ENCODE data around the gene ASB8.
A peak's percentile ranks its signal among the peaks of the same experiment; 100 is the strongest.
"Not testable (repeated sequence)": the region's sequence is repeated elsewhere in the genome, so short reads cannot be mapped to it uniquely, and the experiment has no call there.

Gene ASB8

DNA sequence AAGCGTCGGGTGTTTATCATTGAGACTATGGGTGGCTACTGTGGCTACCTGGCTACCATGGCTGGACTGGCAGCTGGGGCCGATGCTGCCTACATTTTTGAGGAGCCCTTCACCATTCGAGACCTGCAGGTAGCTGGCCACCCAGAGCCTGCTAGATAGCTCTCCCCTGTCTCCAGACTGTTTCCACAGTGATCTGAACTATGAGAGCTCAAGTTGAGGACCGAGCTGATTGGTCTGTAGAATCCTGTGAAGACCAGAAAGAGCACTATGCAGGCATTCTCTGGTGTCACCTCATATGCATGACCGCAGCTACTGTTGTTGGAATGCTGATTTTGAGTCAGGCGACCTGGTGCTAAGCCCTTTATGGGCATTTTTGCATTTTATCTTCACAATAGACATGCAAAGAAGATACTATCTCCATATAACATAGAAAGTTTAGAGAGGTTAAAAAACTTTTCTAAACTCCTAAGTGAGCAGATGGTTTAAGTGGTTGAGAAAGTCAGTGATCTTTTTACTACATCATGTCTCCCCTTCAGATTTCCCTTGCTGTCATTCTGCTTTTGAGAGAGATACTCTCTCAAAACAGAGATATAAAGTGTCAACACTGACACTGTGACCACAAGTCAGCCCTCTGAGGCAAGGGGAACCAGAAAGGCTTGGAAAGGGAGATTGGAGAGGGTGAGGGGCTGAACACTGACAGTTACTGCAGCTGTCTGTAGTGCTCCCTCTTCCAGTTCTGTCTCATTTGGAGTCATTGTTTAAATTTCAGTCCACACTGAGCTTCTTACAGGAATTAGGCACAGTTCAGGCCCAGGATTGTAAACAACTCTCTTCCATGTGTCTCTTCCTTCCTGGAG is 14.3 kb downstream of the ASB8 start:
- no peak for DNase-seq (ENCODE audit: low read depth)

DNA sequence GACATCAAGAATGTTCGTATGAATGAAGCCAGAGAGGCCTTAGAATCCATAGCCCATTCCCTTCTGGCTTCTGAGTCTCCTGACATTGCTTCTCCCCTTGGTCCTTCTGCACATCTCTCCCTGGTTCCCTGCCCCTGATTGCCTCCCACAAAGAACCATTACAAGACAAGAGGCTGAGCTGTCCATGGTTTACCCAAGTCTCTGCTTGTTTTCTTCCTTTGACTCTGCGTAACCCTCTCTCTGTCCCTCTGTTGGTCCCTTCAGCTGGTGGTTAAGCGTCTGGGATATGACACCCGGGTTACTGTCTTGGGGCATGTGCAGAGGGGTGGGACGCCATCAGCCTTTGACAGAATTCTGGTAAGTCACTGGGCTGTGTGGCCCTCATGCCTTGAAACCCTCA is 22.3 kb downstream of the ASB8 start:
- no peak for DNase-seq (ENCODE audit: low read depth)

DNA sequence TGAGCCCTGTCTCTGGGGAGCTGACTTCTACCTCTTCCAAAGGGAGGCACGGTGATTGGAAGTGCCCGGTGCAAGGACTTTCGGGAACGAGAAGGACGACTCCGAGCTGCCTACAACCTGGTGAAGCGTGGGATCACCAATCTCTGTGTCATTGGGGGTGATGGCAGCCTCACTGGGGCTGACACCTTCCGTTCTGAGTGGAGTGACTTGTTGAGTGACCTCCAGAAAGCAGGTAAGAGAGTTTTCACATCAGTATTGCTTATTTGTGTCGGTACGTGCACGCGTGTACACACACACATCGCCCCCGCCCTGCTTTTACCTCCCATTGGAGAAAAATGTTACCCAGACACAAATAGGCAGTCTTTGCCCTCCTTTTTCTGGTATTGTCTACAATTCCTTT is 24.5 kb downstream of the ASB8 start:
- no peak for DNase-seq (ENCODE audit: low read depth)

DNA sequence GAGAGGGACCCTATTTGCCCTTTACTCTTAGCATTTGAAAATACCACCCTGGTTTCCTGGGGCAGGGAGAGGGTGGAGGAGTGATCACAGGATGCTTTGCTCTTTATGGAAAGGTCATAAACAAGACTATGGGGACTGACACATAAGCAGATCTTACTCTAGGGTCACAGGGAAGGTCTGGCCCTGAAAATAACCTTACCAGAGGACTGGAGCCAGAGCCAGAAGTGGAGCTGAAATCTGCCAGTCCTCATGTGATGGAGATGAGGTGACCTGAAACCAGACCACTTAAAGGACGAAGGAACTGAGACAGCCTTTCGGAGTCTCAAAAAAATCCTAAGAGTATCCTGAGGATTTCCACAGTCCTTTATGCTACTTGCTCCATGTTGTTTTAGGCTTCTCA is 25.8 kb downstream of the ASB8 start:
- DNase-seq (ENCODE audit: low read depth), result no peak

DNA sequence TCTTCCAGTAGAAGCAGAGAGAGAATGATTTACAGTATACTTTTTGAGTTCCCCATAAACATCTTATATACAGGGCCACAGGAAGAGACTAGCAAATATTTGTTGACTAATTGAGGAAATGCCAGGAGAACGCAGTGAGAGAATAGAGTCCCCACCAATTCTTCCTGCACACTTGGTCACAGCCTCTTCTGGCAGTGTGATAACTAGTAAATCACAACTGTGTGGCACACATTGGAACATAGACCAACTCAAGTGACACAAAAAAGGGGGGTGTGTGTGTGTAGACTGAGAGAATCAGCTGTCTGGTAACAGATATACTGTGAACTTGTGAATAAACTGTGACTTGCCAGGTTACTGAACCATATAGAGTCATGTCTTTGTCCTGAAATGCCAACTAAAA is 27.9 kb downstream of the ASB8 start:
- DNase-seq (ENCODE audit: low read depth), result no peak

DNA sequence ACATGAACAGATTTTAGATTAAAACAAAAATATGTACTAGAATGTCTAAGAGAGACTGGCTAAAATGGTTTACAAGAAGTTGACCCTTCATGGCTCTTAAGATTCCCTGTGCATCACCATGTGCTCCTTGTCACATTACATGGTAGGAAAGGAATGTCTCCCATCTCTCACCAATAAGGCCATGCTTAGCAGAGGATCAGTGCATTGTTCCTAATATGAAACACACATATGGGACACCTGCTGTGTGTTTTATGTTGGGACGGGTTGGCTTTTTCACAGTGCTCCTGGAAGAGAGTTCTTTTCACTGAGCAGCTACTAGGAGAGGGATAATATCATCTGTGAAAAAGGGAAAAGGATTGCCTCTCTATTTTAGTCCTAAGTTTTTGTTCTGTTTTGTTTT is 28.5 kb downstream of the ASB8 start:
- DNase-seq (ENCODE audit: low read depth), result no peak

DNA sequence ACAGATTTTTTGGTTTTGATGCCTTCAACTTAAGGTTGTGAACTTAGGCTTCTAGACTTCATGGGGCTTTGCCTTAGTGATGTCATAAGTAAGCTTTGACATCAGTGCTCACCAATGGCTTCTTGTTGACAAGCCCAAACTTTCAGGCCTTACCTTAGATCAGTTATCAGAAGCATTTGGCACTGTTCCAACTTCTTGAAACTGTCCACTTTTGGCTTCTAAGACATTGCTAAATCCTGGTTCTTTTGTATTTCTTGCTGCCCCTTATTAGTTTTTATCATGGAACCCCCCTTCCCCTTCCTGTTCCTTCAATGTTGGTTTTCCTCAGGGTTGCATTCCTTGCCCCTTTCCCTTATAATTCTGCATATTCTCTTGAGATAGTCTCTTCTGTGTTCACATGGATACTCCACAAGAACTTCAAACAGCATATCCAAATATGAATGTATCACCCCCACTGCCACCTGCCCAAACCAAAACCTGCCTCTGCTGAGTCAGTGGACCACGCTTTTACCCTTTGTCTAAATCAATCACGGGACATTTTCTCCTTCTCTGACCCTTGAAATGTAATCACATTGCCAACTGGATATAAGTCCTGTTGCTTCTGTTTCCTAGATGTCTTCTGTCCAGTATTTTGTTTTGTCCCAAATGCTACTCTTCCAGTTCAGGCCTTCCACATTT is 30.2 kb downstream of the ASB8 start:
- DNase-seq (ENCODE audit: low read depth), result no peak

DNA sequence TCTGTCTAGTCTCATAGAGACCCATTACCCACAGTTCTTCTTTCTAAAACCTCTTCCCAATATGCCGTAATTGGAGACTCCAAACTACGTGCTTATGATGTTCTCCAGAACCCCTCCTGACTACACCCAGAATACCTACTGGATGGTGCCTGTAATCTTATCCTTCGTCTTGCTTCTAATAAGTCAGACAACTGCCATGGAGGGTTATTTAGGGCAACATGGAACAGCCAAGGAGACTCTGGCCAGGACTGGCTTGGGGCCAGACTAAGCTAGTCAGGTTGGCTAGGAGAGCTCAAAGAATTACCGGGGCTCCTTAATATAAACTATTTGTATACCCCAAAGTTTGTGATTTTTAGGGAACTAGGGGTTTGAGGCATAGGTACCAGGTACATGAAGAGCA is 31.3 kb downstream of the ASB8 start:
- no peak for DNase-seq (ENCODE audit: low read depth)

DNA sequence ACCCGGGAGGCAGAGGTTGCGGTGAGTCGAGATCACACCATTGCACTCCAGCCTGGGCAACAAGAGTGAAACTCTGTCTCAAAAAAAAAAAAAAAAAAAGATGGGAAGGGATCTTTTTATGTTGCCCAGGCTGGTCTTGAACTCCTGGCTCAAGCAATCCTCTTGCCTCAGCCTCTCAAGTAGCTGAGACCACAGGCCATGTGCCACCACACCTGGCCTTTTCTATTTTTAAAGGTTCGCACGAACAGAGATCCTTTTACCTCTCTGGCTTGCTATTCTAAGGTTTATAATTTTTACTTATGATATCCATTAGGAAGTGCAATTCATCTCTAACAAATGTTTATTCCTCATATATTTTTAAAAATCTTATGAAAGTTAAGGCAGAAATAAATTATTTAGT is 31.8 kb downstream of the ASB8 start:
- DNase-seq (ENCODE audit: low read depth), result not testable (repeated sequence)

DNA sequence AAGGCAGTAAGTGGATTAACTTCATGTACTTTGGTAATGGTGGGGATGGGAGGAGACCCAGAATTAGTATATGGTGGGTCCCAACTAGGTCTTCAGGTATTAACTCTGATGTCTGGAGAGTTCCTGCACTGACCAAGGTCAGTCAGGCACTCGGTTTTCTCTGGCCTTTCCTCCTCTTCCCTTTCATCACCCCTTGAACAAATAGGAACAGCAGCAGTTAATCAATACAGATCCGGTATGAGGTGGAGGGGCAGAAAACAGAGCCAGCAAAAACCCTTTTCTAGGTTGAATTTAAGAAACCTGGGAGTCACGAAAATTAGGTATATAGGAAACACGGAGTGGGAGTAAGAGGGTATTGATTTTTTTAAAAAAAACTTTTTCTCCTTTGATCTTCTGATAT is 34.1 kb downstream of the ASB8 start:
- DNase-seq (ENCODE audit: low read depth), result no peak

DNA sequence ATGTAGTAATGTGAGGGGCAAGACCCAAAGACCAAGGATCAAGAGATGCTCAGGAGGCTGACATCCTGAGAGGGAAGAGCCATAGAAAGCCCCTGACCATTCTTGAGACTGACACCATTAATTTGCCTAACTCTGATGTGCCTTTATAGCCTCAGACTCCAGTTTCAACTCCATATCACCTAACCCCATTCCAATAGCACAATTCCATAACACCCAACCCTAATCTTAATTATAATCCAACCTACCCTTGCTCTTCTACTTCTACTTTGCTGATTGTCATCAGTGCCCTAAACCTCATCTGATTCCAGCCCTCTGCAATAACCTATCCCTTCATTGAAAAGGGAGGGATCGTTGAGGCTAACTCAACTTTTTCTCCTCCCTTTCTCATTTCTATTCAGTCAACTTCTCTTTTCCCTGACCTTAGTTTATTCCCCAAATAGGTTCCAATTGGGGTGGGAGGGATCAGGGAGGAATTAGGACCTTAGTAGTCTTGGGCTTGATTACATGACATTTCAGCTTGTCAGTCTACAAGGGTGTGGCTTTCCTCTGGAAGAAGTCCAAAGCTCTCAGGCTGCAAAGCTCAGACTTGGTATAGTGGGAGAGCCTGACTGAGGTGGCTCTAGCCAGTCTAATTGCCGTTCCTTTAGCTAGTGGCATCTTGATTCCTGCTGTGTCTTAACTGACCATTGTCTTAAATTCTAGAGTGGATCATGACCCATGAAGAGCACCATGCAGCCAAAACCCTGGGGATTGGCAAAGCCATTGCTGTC is 35.1 kb downstream of the ASB8 start:
- no peak for DNase-seq (ENCODE audit: low read depth)

DNA sequence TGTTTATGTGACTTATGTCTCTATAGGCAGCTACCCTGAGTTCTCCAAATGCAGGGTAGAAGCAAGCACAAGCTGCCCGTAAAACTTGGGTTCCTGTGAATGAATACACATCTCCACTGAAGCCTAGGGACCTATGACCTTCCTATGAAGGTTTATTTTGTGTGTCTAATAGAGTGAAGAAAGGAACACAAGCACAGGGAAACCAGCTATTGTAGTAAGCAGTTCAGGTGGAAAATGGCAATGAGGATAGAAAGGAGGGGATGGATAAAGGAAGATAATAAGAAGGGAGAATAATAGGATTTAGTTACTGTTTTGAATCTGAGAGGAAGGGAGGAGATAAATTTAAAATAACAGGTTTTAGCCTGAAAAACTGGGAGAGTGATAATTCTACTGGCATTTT is 35.8 kb downstream of the ASB8 start:
- DNase-seq (ENCODE audit: low read depth), result no peak

DNA sequence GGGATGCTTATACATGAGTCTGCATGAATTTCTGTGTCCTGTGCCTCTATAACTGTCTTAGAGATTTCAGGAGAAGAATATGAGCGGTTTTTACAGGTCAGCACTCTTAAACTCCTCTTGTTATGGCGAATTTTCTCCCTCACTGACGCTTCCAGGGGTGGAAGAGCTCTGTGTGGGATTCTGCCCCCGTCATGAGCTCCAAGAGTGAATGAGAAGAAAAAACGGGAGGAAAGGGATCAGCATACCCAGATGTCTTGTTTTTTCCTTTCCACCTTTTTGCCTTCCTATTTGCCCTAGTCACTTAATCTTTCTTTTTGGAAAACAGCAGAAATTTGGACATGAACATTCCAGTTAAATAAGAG is 37.5 kb downstream of the ASB8 start:
- DNase-seq (ENCODE audit: low read depth), result peak; percentile 7

DNA sequence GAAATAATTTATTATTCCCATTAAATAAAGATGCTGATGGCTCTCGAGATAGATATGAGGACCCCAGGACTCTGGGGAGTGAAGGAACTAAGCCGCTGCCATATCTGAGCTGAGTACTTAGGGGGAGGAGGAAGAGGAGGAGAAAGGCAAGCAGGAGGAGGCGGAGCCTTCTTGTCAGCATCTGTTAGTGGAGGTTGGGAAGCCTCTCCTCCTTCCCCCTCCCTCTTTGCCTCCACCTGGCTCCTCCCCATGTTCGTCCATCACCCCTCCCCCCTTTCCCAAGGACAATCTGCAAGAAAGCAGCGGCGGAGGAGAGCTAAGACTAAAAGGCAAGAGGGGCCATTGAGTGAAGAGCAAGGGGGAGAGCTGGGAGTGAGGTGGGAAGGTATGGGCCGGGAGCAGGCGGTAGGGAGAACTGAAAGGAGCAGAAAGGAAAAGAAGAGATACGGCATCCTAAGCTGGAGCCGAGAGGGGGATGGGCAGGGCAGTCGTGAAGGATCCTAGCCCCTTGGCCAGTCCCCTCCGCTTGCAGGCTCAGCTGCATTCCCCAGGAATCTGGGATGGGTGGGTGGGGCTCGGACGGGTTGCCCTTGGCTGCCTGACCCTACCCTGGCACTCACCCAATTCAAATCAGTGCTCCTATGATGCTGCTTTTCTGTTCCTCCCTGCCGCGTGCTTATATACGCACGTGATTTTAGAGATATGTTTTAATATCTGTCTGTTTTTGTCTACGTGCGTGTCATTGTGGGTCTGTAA is 38.1 kb downstream of the ASB8 start, which contains the start of gene PFKM:
Gene PFKM, plus strand, starts transcription at position 287 of the 756 bp plus-strand sequence. CDS start 3,411 bp downstream, outside the sequence.
- peak; percentile 68 for DNase-seq (ENCODE audit: low read depth)

DNA sequence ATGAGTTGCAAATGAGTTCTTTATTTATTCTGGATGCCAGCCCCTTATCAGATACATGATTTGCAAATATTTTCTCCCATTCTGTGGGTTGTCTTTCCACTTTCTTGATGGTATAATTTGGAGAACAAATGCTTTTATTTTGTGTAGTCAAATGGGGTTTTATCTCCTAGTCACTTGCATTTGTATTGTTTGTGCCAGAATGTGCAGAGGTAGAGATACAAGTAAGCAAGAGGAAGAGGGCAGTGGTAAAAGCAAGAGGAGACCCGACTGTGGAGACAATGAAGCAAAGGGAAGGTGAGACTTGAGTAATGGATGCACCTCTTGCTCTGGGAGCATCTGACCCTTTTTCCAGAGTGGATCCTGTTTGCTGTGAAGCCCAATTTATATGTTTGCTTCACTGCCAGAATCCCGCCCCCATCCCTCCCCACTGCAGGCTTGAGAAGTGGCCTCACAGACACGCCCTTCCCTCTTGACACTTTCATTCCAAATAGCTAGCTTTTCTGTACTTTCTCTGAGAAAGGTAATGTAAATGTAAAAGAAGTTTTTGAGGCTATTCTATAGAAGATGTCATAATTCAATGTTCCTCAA is 38.9 kb downstream of the ASB8 start:
- DNase-seq (ENCODE audit: low read depth), result no peak

DNA sequence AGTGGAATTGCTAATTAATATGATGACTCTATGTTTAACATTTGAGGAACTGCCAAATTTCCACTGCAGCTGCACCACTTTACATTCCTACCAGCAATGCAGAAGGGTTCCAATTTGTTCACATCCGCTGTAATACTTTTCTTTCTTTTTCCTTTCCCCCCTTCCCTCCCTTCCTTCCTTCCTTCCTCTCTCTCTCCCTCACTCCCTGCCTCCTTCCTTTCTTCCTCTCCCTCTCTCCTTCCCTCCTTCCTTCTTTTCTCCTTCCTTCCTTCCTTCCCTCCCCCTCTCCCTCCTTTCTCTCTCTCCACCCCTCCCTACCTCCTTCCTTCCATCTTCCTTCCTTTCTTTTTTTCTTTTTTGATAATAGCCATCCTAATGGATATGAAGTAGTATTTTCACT is 41.4 kb downstream of the ASB8 start:
- no peak for DNase-seq (ENCODE audit: low read depth)

DNA sequence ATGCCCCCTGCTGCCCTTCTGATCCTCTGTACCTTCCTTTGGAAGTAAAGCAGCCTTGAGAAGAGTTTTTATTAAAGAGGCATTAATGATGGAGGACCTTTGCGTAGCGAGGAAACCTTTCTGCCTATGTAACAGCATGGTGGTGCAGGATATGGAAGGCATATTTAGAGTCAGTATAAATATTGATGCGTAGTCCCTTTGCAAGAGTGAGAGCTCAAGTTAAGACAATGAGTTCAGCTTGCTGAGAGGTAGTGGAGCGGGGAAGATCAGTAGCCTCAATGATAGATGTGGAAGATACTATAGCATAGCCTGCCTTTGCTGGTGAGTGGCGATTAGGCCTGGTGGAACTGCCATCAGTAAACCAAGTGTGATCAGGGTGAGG is 46.0 kb downstream of the ASB8 start:
- not testable (repeated sequence) for DNase-seq (ENCODE audit: low read depth)

DNA sequence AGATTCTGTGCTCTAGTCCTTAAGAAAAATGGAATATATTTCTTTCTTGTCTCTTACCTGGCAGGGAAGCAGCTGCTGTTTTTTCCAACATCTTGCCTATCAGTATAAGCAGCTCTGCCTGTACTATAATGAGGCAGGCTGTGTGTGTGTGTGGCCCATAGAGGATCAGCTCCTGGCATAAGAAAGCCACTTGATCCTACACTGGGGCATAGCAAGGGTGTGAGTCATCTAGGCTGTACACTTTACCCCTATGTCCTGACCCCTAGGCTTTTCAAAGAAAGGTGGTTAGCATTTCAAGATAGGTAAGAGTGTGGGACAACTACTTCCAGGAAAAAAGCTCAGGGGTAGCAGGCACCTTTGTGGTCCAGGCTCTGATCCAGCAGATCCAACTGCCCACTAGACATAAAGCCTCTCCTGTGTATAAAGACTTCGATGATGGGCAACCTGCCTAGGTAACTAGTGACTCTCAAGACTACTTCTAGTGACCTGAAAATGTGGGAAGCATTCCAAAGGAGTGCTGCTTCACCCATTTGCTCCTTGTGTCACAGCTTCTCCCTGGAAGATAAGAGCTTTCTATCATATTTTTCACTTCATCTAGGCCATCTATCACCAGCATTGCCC is 46.5 kb downstream of the ASB8 start:
- no peak for DNase-seq (ENCODE audit: low read depth)

DNA sequence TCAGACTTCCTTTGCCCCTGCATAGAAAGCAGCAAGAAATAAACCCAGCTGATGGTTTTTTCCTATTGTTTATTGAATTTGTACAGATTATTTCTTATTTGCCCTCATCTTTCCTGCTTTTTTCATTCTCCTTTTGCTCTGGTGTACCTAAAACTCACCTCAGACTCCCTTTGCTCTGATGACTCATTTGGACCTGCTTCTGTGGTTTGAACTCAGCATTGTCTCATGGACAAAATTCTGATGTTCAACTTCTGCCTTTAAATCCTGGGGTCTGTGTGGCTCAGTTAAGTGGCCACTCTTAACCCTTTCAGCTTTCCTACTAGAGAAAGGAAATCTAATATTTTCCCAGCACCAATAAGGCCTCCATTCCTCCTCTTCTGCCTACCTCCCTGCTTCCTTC is 47.9 kb downstream of the ASB8 start:
- DNase-seq (ENCODE audit: low read depth), result no peak

DNA sequence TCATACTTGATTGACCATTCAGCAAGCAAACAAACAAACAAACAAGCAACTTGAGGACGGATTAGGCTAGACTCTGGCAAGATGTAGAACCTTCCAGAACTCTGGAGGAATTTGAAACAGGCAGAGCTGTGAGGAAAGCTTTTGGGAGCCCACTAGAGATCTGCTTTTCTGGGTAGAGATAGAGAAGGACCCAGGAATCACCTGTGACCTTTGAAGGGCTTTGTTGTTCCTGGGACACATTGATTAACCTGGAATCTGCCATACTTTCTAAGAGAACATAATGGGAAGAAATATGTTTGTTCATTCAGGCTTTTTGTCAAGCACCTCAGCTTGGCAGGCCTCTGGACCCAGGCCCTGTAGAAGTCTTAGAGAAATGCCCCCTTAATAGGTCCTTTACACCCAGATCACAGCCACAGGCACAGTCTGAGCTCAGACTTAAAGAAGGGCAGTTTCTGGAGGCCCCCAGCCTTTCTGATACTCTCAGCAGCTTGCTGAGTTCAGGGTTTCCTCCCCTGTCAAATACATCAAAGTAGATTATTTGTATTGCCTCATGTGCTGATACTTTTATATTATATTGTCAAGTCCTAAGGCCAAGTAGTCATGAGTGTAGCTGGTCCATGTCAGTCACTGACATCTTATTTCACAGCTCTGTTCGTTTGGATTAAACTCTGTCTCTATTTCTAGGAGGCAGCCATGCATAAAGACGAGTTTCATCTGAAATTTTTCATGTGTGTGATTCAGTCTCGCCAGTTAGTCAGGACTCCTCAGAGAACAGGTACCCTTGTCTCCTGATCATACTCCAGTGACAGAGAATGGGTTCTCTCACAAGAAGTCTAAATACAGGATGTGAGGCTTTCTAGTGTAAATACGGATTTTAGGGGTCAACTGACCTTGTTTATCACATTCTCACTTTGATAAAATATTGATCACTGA is 50.4 kb downstream of the ASB8 start:
- DNase-seq (ENCODE audit: low read depth), result no peak

All from HS-27A (cell line).